GM10847 (cell line): Measurements from ENCODE around the gene CEP126.

Experiments used
- POLR2A ChIP-seq: IDR thresholded peaks from 2 replicates; pipeline ENCODE4 v1.6.1; 2011; ENCODE audit not compliant: insufficient read length; ENCODE audit errors: extremely low read depth

CEP126 gene

DNA sequence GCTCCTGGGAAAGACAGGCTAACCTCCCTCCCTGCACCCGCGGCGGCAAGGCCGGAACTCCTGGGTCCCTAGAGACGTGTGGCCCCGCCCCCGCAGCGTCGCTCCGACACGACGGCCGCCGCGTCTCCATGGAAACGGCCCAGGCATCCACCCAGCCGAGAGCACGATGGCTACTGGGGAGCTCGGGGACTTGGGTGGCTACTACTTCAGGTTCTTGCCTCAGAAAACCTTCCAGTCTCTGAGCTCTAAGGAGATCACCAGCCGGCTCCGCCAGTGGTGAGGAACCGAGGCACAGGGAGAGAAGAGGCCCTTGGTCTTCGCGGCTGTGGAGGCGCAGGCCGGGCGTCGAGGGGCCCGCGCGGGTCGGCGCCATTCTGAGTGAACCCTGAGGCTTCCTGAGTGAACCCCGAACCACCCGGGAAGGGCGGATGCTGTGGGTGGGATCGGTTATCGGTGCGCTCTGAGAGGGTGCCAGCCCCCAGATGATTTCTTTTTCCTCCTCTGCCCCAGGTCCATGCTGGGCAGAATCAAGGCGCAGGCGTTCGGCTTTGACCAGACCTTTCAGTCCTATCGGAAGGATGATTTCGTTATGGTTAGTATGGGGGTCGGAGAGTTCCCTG is 132.6 kb downstream of the CEP126 start, which contains the start of gene CFAP300:
Gene CFAP300, plus strand, starts transcription at position 133 of the 620 bp plus-strand sequence. Its CDS starts 34 bp downstream, at position 167.
- TF ChIP-seq POLR2A: no peak
